IMR-90 (cell line): ENCODE results near the gene CDK15. TPM values are rescaled to one million over a fixed set of nuclear protein-coding genes. Genes with fewer than 3 reads are reported as not detected.

Experiments used
- ATAC-seq: fragments of 200-7000 bp; cut with Tn5 transposase; 2 replicates; pipeline ENCODE4 v1.9.1; 2020; ENCODE audit warnings: low read depth, mild to moderate bottlenecking, moderate library complexity
- BruUV-seq: library from RNA; stranded (reverse); fragments of 400-500 nt; replicated peaks from 2 replicates; lab custom pipeline; 2021; lab: Mats Ljungman, UMichigan
- CTCF ChIA-PET: fragments of 300-600 bp; formaldehyde crosslinking; extraction: SDS; loops from one replicate; lab custom pipeline; 2021; ENCODE audit warnings: antibody characterized with exemption; lab: Yijun Ruan, JAX
- POLR2A ChIA-PET: fragments of 300-600 bp; sonication (Branson Sonifier 250); formaldehyde crosslinking; loops from one replicate; lab custom pipeline; 2022; ENCODE audit warnings: antibody characterized with exemption; ENCODE audit not compliant: unreplicated experiment; lab: Charles Lee
- DNase-seq: peaks from one replicate; pipeline ENCODE4 v3.0.0; 2013
- H2AFZ ChIP-seq: replicated peaks from 2 replicates; pipeline ENCODE3; 2013; ENCODE audit warnings: low read length, mild to moderate bottlenecking; ENCODE audit not compliant: poor library complexity
- H2AK5ac ChIP-seq: 2 replicates; pipeline ENCODE4 v1.6.1; 2013; ENCODE audit warnings: low read depth, low read length, inconsistent platforms
- H2AK9ac ChIP-seq: replicated peaks from 2 replicates; pipeline ENCODE3; 2013; ENCODE audit warnings: mild to moderate bottlenecking, low read depth, low read length, moderate library complexity; ENCODE audit not compliant: poor library complexity
- H2BK120ac ChIP-seq: 2 replicates; pipeline ENCODE4 v1.6.1; 2013; ENCODE audit warnings: low read depth, low read length, inconsistent platforms
- H2BK15ac ChIP-seq: 3 replicates; pipeline ENCODE4 v1.6.1; 2013; ENCODE audit warnings: low read depth, low read length, inconsistent platforms
- H2BK20ac ChIP-seq: 2 replicates; pipeline ENCODE4 v1.6.1; 2013; ENCODE audit warnings: low read depth, mild to moderate bottlenecking, inconsistent platforms, low read length, moderate library complexity
- H2BK5ac ChIP-seq: 2 replicates; pipeline ENCODE4 v1.6.1; 2013; ENCODE audit warnings: mild to moderate bottlenecking, low read depth, low read length, inconsistent platforms; ENCODE audit not compliant: poor library complexity, severe bottlenecking
- H3K14ac ChIP-seq: replicated peaks from 2 replicates; pipeline ENCODE4 v1.6.1; 2013; ENCODE audit warnings: low read depth, low read length, inconsistent platforms
- H3K18ac ChIP-seq: 2 replicates; pipeline ENCODE4 v1.6.1; 2013; ENCODE audit warnings: low read depth, low read length, control low read depth
- H3K23ac ChIP-seq: 2 replicates; pipeline ENCODE4 v1.6.1; 2013; ENCODE audit warnings: low read depth, low read length, inconsistent platforms
- H3K27ac ChIP-seq: 2 replicates; pipeline ENCODE4 v1.5.1; 2013; ENCODE audit warnings: mild to moderate bottlenecking, control low read depth, low read length; ENCODE audit not compliant: insufficient read depth
- H3K27me3 ChIP-seq: 2 replicates; pipeline ENCODE4 v1.6.1; 2013; ENCODE audit warnings: low read length; ENCODE audit not compliant: control insufficient read depth, insufficient read depth
- H3K36me3 ChIP-seq: 2 replicates; pipeline ENCODE4 v1.6.1; 2013; ENCODE audit warnings: low read length, mixed read lengths; ENCODE audit not compliant: control insufficient read depth, insufficient read depth
- H3K4ac ChIP-seq: 2 replicates; pipeline ENCODE4 v1.6.1; 2013; ENCODE audit warnings: low read depth, low read length, inconsistent platforms
- H3K4me1 ChIP-seq: 2 replicates; pipeline ENCODE4 v1.6.1; 2013; ENCODE audit warnings: low read length, mixed read lengths; ENCODE audit not compliant: control insufficient read depth, insufficient read depth
- H3K4me2 ChIP-seq: 2 replicates; pipeline ENCODE4 v1.6.1; 2013; ENCODE audit warnings: low read depth, mild to moderate bottlenecking, control low read depth, low read length, moderate library complexity
- H3K4me3 ChIP-seq: 2 replicates; pipeline ENCODE4 v1.5.1; 2013; ENCODE audit warnings: low read depth, mild to moderate bottlenecking, control low read depth, low read length, moderate library complexity; ENCODE audit not compliant: insufficient read depth
- H3K56ac ChIP-seq: 2 replicates; pipeline ENCODE4 v1.6.1; 2013; ENCODE audit warnings: low read length, inconsistent platforms; ENCODE audit not compliant: insufficient read depth; ENCODE audit errors: extremely low read depth
- H3K79me1 ChIP-seq, 2 experiments: 2 replicates each; pipeline ENCODE4 v1.6.1; 2013; ENCODE audit warnings: low read length in 2 of 2, inconsistent platforms in 1 of 2, low read depth in 1 of 2
- H3K9ac ChIP-seq: 2 replicates; pipeline ENCODE4 v1.6.1; 2013; ENCODE audit warnings: low read depth, low read length, control low read depth
- H3K9me1 ChIP-seq: 2 replicates; pipeline ENCODE4 v1.6.1; 2013; ENCODE audit warnings: low read length, inconsistent platforms; ENCODE audit not compliant: insufficient read depth
- H3K9me3 ChIP-seq: 2 replicates; pipeline ENCODE4 v1.6.1; 2013; ENCODE audit warnings: low read length; ENCODE audit not compliant: control insufficient read depth, insufficient read depth
- H4K20me1 ChIP-seq: 2 replicates; pipeline ENCODE4 v1.6.1; 2013; ENCODE audit warnings: low read length, inconsistent platforms; ENCODE audit not compliant: insufficient read depth
- H4K5ac ChIP-seq: 2 replicates; pipeline ENCODE4 v1.6.1; 2013; ENCODE audit warnings: mild to moderate bottlenecking, low read depth, low read length, control low read depth
- H4K8ac ChIP-seq, 2 experiments: 2 replicates each; pipeline ENCODE4 v1.6.1; 2013; ENCODE audit warnings: low read depth in 2 of 2, low read length in 2 of 2, control low read depth in 1 of 2, inconsistent platforms in 1 of 2
- H4K91ac ChIP-seq: 2 replicates; pipeline ENCODE4 v1.6.1; 2013; ENCODE audit warnings: low read depth, low read length, inconsistent platforms; ENCODE audit not compliant: insufficient read depth
- BHLHE40 ChIP-seq: fragments of 150-350 bp; IDR thresholded peaks from 2 replicates; pipeline ENCODE4 v1.6.1; 2016; ENCODE audit warnings: mild to moderate bottlenecking, low read depth, low read length
- CEBPB ChIP-seq: IDR thresholded peaks from 2 replicates; pipeline ENCODE4 v1.6.1; 2012; ENCODE audit warnings: low read depth, low read length, improper control_type of control experiment
- CHD1 ChIP-seq: IDR thresholded peaks from 2 replicates; pipeline ENCODE4 v1.6.1; 2012; ENCODE audit warnings: low read depth, low read length, improper control_type of control experiment
- FOS ChIP-seq: fragments of 150-350 bp; IDR thresholded peaks from 2 replicates; pipeline ENCODE4 v1.6.1; 2016; ENCODE audit warnings: low read depth, low read length
- MAZ ChIP-seq: IDR thresholded peaks from 2 replicates; pipeline ENCODE4 v1.6.1; 2012; ENCODE audit warnings: low read depth, mild to moderate bottlenecking, low read length, improper control_type of control experiment, moderate library complexity, borderline replicate concordance
- MXI1 ChIP-seq: IDR thresholded peaks from 2 replicates; pipeline ENCODE4 v1.6.1; 2012; ENCODE audit warnings: low read depth, mild to moderate bottlenecking, low read length, moderate library complexity, borderline replicate concordance
- POLR2A ChIP-seq: IDR thresholded peaks from 2 replicates; pipeline ENCODE4 v1.6.1; 2012; ENCODE audit warnings: mild to moderate bottlenecking, low read depth, low read length
- RAD21 ChIP-seq: IDR thresholded peaks from 2 replicates; pipeline ENCODE4 v1.6.1; 2012; ENCODE audit warnings: low read length, improper control_type of control experiment
- RCOR1 ChIP-seq: IDR thresholded peaks from 2 replicates; pipeline ENCODE4 v1.6.1; 2012; ENCODE audit warnings: mild to moderate bottlenecking, low read length, improper control_type of control experiment; ENCODE audit not compliant: insufficient replicate concordance
- RFX5 ChIP-seq: IDR thresholded peaks from 2 replicates; pipeline ENCODE4 v1.8.0; 2012; ENCODE audit warnings: low read depth, mild to moderate bottlenecking, low read length, moderate library complexity
- SMC3 ChIP-seq: fragments of 150-350 bp; IDR thresholded peaks from 2 replicates; pipeline ENCODE4 v1.6.1; 2016; ENCODE audit warnings: low read depth, mild to moderate bottlenecking, antibody characterized with exemption, low read length, moderate library complexity
- dilution Hi-C: fragments of 300-500 bp; cut with HindIII; formaldehyde crosslinking; loops from one replicate; pipeline ENCODE4 v1.14.3; 2018; ENCODE audit warnings: low sequenced_read_pairs; ENCODE audit not compliant: unreplicated experiment
- in situ Hi-C: fragments of 300-500 bp; cut with MboI; formaldehyde crosslinking; loops from 3 replicates; pipeline ENCODE4 v1.14.3; 2019; ENCODE audit warnings: low sequenced_read_pairs, inconsistent platforms, mixed read lengths
- intact Hi-C: fragments of 100-400 bp; cut with micrococcal nuclease; formaldehyde crosslinking; loops from 2 replicates; pipeline ENCODE4 v1.10.0; 2022
- polyA plus RNA-seq, 3 experiments: library from polyadenylated mRNA; depleted of rRNA; stranded (reverse); fragments of >200 nt; gene quantifications; 2 replicates each; pipeline ENCODE4 v1.2.3, GENCODE V29; 2012; ENCODE audit warnings: low replicate concordance in 1 of 3
- total RNA-seq: library from RNA; depleted of rRNA; stranded (reverse); fragments of >200 nt; gene quantifications from 2 replicates; pipeline ENCODE4 v1.2.3, GENCODE V29; 2012
- TF ChIP-seq, protein P1 (sequence below): conservative IDR thresholded peaks from 2 replicates; pipeline ENCODE4 v1.5.1; 2012; ENCODE audit warnings: mild to moderate bottlenecking, low read depth, low read length, improper control_type of control experiment
- TF ChIP-seq, protein P2 (sequence below): fragments of 150-350 bp; IDR thresholded peaks from 2 replicates; pipeline ENCODE4 v1.6.1; 2017; ENCODE audit warnings: mild to moderate bottlenecking, antibody characterized with exemption, low read length, low read depth
- TF ChIP-seq, protein P3 (sequence below): fragments of 150-350 bp; IDR thresholded peaks from 2 replicates; pipeline ENCODE4 v1.6.1; 2016; ENCODE audit warnings: low read depth, mild to moderate bottlenecking, low read length, moderate library complexity, borderline replicate concordance

The CDK15 gene
- total and polyA plus RNA-seq, 2 of the 4 experiments (the other 2 are of a cell fraction) = 16.1 to 33.0 TPM

DNA sequence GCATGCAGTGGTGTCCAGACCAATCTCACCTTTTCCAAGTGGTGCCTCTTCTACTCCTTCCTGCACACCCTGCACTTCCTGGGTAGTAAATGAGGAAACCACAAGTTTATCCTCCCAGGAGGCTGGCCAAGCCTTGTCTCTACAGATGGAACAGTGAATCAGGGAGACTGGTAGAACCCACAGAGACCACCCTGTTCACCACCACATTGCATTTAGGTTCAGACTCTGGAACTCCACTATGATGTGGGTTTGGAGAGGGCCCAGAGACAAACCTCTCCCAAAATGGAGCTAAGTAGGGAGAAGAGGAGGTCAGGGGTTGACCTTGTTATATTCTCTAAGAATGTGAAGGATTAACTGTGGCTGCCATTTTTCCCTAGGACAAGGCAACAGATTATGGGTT is 124.5 kb downstream of the CDK15 start:
- H3K23ac ChIP-seq = no peak overlapping the region
- H3K9me1 ChIP-seq = 0 out of 2 replicates have a peak, but pooled peaks cover 11% of the 10 kb centered on the region
- H2AK9ac ChIP-seq = no peak overlapping the region
- no peaks in the 10 kb centered on the region; the same call in 1 of the 2 replicates for H3K9me3 ChIP-seq
- intact Hi-C loops = no loop called here
- H4K8ac ChIP-seq = no peak overlapping the region
- no TSS peak for BruUV-seq
- no peak overlapping the region for H3K4ac ChIP-seq
- no peak overlapping the region for H2BK120ac ChIP-seq
- no peak overlapping the region for H2BK5ac ChIP-seq
- POLR2A ChIA-PET = no interaction called here
- no peaks in the 10 kb centered on the region for H4K20me1 ChIP-seq
- no peak overlapping the region for H3K14ac ChIP-seq
- no peak overlapping the region for H3K4me2 ChIP-seq
- no peak for ATAC-seq
- no peak for TF ChIP-seq RCOR1
- no peak for TF ChIP-seq RAD21
- TF ChIP-seq, protein P1, sequence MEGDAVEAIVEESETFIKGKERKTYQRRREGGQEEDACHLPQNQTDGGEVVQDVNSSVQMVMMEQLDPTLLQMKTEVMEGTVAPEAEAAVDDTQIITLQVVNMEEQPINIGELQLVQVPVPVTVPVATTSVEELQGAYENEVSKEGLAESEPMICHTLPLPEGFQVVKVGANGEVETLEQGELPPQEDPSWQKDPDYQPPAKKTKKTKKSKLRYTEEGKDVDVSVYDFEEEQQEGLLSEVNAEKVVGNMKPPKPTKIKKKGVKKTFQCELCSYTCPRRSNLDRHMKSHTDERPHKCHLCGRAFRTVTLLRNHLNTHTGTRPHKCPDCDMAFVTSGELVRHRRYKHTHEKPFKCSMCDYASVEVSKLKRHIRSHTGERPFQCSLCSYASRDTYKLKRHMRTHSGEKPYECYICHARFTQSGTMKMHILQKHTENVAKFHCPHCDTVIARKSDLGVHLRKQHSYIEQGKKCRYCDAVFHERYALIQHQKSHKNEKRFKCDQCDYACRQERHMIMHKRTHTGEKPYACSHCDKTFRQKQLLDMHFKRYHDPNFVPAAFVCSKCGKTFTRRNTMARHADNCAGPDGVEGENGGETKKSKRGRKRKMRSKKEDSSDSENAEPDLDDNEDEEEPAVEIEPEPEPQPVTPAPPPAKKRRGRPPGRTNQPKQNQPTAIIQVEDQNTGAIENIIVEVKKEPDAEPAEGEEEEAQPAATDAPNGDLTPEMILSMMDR = no peak
- no peak for TF ChIP-seq POLR2A
- TF ChIP-seq, protein P2, sequence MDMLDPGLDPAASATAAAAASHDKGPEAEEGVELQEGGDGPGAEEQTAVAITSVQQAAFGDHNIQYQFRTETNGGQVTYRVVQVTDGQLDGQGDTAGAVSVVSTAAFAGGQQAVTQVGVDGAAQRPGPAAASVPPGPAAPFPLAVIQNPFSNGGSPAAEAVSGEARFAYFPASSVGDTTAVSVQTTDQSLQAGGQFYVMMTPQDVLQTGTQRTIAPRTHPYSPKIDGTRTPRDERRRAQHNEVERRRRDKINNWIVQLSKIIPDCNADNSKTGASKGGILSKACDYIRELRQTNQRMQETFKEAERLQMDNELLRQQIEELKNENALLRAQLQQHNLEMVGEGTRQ = no peak
- no peak for TF ChIP-seq CEBPB
- TF ChIP-seq, protein P3, sequence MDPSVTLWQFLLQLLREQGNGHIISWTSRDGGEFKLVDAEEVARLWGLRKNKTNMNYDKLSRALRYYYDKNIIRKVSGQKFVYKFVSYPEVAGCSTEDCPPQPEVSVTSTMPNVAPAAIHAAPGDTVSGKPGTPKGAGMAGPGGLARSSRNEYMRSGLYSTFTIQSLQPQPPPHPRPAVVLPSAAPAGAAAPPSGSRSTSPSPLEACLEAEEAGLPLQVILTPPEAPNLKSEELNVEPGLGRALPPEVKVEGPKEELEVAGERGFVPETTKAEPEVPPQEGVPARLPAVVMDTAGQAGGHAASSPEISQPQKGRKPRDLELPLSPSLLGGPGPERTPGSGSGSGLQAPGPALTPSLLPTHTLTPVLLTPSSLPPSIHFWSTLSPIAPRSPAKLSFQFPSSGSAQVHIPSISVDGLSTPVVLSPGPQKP = no peak
- TF ChIP-seq FOS = no peak
- TF ChIP-seq MXI1 = no peak
- no peak for TF ChIP-seq RFX5
- TF ChIP-seq BHLHE40 = no peak
- TF ChIP-seq MAZ = no peak
- TF ChIP-seq SMC3 = no peak
- TF ChIP-seq CHD1 = no peak
- no peak overlapping the region for H2AFZ ChIP-seq
- H3K18ac ChIP-seq = no peak overlapping the region
- no peak overlapping the region for H4K5ac ChIP-seq
- no peak overlapping the region for H4K91ac ChIP-seq
- no peaks in the 10 kb centered on the region for H3K79me1 ChIP-seq
- no peak overlapping the region for H2AK5ac ChIP-seq
- peaks cover 8% of the 10 kb centered on the region for H3K4me1 ChIP-seq
- no peak overlapping the region for H3K4me3 ChIP-seq
- no peaks in the 10 kb centered on the region for H3K36me3 ChIP-seq
- CTCF ChIA-PET = no interaction called here
- H2BK15ac ChIP-seq = no peak overlapping the region
- no peak overlapping the region for H2BK20ac ChIP-seq
- DNase-seq = no peak
- H3K56ac ChIP-seq = no peak overlapping the region
- in situ Hi-C loops = no loop called here
- no peak overlapping the region for H3K27ac ChIP-seq
- dilution Hi-C loops = no loop called here
- no peak overlapping the region for H3K9ac ChIP-seq
- no peaks in the 10 kb centered on the region; the same call in 1 of the 2 replicates for H3K27me3 ChIP-seq
